ENCODE measurements around the gene LRRN1. TPM values are rescaled to one million over a fixed set of nuclear protein-coding genes. Genes with fewer than 3 reads are reported as not detected.

The LRRN1 gene
- total RNA-seq (ENCODE audit: unreplicated experiment): 2.8 TPM
- long read RNA-seq, partial matches to known transcripts: 0 of 1 reads
- long read RNA-seq, other reads (novel, unspliced or antisense): 0 of 1 reads

GRCh38 chr3:3799173-3800079, at the start of gene LRRN1:
LRRN1 (plus strand) TSS chr3:3799431; CDS start chr3:3844642, 45,211 bp downstream.
- no peaks in the 10 kb centered on the region for H3K9me3 Mint-ChIP-seq (ENCODE audit: unreplicated experiment)
- H3K27me3 Mint-ChIP-seq (ENCODE audit: unreplicated experiment): peaks cover 15% of the 10 kb centered on the region
- H3K4me3 Mint-ChIP-seq (ENCODE audit: unreplicated experiment): peak within 1 kb of the TSS; percentile 93
- no peaks in the 10 kb centered on the region for H3K36me3 Mint-ChIP-seq (ENCODE audit: low read depth, unreplicated experiment)
- no peak within 1 kb of the TSS for H3K27ac Mint-ChIP-seq (ENCODE audit: unreplicated experiment)
- H3K4me1 Mint-ChIP-seq (ENCODE audit: unreplicated experiment): peaks cover 13% of the 10 kb centered on the region
- peak; percentile 41 for DNase-seq (ENCODE audit: low spot score)
- no peak for TF ChIP-seq CTCF (IDR thresholded peaks at IDR 0.05; ENCODE audit: unreplicated experiment)

- no peak for DNase-seq (ENCODE audit: low spot score)
- no peak for TF ChIP-seq CTCF (IDR thresholded peaks at IDR 0.05; ENCODE audit: unreplicated experiment)
- no peak overlapping the region for H3K4me3 Mint-ChIP-seq (ENCODE audit: unreplicated experiment)
- H3K27me3 Mint-ChIP-seq (ENCODE audit: unreplicated experiment): peaks cover 3% of the 10 kb centered on the region
- H3K36me3 Mint-ChIP-seq (ENCODE audit: low read depth, unreplicated experiment): peaks cover 6% of the 10 kb centered on the region
- H3K27ac Mint-ChIP-seq (ENCODE audit: unreplicated experiment): no peak overlapping the region
- H3K9me3 Mint-ChIP-seq (ENCODE audit: unreplicated experiment): peaks cover 24% of the 10 kb centered on the region
- no peaks in the 10 kb centered on the region for H3K4me1 Mint-ChIP-seq (ENCODE audit: unreplicated experiment)
Observed at GRCh38 chr3:3753416-3753815, 45.8 kb upstream of the LRRN1 start.

- no peak for TF ChIP-seq CTCF (IDR thresholded peaks at IDR 0.05; ENCODE audit: unreplicated experiment)
- Mint-ChIP-seq H3K36me3 (ENCODE audit: low read depth, unreplicated experiment) (no peaks in the 10 kb centered on the region), H3K27me3 (ENCODE audit: unreplicated experiment) (no peaks in the 10 kb centered on the region), H3K4me1 (ENCODE audit: unreplicated experiment) (no peaks in the 10 kb centered on the region), H3K27ac (ENCODE audit: unreplicated experiment) (no peak overlapping the region), H3K9me3 (ENCODE audit: unreplicated experiment) (peaks cover 15% of the 10 kb centered on the region), H3K4me3 (ENCODE audit: unreplicated experiment) (no peak overlapping the region)
- DNase-seq (ENCODE audit: low spot score): no peak
Observed at GRCh38 chr3:3765661-3766060, 33.6 kb upstream of the LRRN1 start.

GRCh38 chr3:3766140-3766539, 33.1 kb upstream of the LRRN1 start:
- peaks cover 15% of the 10 kb centered on the region for H3K9me3 Mint-ChIP-seq (ENCODE audit: unreplicated experiment)

More at GRCh38 chr3:3766140-3766539, 33.1 kb upstream of the LRRN1 start:
- no peak for TF ChIP-seq CTCF (IDR thresholded peaks at IDR 0.05; ENCODE audit: unreplicated experiment)
- no peak for DNase-seq (ENCODE audit: low spot score)
- H3K36me3 Mint-ChIP-seq (ENCODE audit: low read depth, unreplicated experiment): no peaks in the 10 kb centered on the region
- no peak overlapping the region for H3K27ac Mint-ChIP-seq (ENCODE audit: unreplicated experiment)
- H3K27me3 Mint-ChIP-seq (ENCODE audit: unreplicated experiment): no peaks in the 10 kb centered on the region
- H3K4me1 Mint-ChIP-seq (ENCODE audit: unreplicated experiment): no peaks in the 10 kb centered on the region
- H3K4me3 Mint-ChIP-seq (ENCODE audit: unreplicated experiment): no peak overlapping the region

All from endothelial cell (in vitro differentiated cells).